Measurements from ENCODE around the gene PGBD5. TPM values are rescaled to one million over a fixed set of nuclear protein-coding genes. Genes with fewer than 3 reads are reported as not detected.

Gene PGBD5
- total RNA-seq, 2 experiments from 2014 or later: not detected

DNA sequence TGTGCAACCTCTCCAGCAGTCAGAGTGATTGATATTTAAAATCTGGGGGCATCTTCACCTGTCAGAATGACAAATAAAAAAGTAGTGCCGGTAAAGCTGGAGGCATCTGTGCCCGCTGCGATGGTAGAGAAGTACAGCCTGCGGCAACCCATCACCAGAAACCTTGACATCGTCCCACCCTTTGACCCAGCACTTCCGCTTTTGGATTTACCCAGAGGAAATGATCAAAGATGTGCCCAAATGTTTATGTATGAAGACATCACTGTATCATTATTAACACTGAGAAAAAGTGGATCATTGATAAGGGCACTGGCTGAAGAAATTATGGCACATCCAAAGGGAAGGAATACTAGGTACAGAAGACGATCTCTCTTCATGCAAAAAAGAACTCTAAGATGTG, 96.0 kb downstream of the PGBD5 start:
- Mint-ChIP-seq H3K4me1 (ENCODE audit: low read depth) (peaks cover 3% of the 10 kb centered on the region), H3K36me3 (ENCODE audit: low read depth) (no peaks in the 10 kb centered on the region), H3K9me3 (no peaks in the 10 kb centered on the region), H3K27me3 (ENCODE audit: low read depth) (no peaks in the 10 kb centered on the region), H3K4me3 (no peak overlapping the region), H3K27ac (no peak overlapping the region)
- CTCF ChIA-PET: no interaction called here
- no peak for DNase-seq
- intact Hi-C loops (cut with micrococcal nuclease): no loop called here

DNA sequence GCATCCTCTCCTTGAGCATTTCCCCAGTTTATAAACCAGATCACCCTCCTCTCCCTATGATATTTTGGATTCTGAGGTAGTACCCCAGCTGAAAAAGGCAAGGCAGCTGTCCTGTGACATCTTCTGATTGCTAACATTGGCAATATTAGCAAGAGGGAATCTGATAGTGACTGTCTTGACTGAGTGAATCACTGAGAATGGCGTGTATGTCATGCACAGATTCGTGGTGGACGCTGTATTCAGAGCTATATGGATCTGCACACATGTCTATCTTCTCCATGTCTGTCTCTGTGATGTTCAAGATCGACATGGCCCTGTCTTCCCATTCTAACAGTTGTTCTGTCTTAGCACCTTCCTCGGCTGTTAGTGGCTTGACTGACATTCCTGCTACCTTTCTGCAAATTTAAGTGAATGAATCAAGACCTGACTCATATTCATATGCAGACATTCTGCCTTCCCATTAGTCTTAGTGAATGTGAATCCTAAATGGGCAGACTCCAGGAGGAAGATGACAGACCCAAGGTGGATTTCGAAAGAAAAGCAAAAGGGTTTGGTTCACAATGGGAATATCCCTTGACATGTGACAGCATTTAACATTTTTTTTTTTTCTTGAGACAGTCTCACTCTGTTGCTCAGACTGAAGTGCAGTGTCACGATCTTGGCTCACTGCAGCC, 97.7 kb downstream of the PGBD5 start:
- Mint-ChIP-seq H3K4me1 (ENCODE audit: low read depth) (peaks cover 3% of the 10 kb centered on the region), H3K9me3 (no peaks in the 10 kb centered on the region), H3K27me3 (ENCODE audit: low read depth) (no peaks in the 10 kb centered on the region), H3K27ac (no peak overlapping the region), H3K36me3 (ENCODE audit: low read depth) (no peaks in the 10 kb centered on the region), H3K4me3 (no peak overlapping the region)
- CTCF ChIA-PET: interaction anchor here (1.0 kb wide), 1 partner anchor 337 kb away, joined by 3 read pairs; no protein-coding TSS in a partner anchor
- no peak for DNase-seq
- intact Hi-C loops (cut with micrococcal nuclease): no loop called here

GRCh38 chr1:230327892-230328284, 98.2 kb downstream of the PGBD5 start:
- CTCF ChIA-PET: interaction anchor here (0.7 to 1.0 kb wide), 2 partner anchors 241 to 337 kb away, joined by 3 read pairs; no protein-coding TSS in a partner anchor
- intact Hi-C loops (cut with micrococcal nuclease): no loop called here
- Mint-ChIP-seq H3K4me1 (ENCODE audit: low read depth) (peaks cover 3% of the 10 kb centered on the region), H3K9me3 (no peaks in the 10 kb centered on the region), H3K4me3 (no peak overlapping the region), H3K36me3 (ENCODE audit: low read depth) (no peaks in the 10 kb centered on the region), H3K27me3 (ENCODE audit: low read depth) (no peaks in the 10 kb centered on the region), H3K27ac (no peak overlapping the region)
- DNase-seq: peak; percentile 48

DNA sequence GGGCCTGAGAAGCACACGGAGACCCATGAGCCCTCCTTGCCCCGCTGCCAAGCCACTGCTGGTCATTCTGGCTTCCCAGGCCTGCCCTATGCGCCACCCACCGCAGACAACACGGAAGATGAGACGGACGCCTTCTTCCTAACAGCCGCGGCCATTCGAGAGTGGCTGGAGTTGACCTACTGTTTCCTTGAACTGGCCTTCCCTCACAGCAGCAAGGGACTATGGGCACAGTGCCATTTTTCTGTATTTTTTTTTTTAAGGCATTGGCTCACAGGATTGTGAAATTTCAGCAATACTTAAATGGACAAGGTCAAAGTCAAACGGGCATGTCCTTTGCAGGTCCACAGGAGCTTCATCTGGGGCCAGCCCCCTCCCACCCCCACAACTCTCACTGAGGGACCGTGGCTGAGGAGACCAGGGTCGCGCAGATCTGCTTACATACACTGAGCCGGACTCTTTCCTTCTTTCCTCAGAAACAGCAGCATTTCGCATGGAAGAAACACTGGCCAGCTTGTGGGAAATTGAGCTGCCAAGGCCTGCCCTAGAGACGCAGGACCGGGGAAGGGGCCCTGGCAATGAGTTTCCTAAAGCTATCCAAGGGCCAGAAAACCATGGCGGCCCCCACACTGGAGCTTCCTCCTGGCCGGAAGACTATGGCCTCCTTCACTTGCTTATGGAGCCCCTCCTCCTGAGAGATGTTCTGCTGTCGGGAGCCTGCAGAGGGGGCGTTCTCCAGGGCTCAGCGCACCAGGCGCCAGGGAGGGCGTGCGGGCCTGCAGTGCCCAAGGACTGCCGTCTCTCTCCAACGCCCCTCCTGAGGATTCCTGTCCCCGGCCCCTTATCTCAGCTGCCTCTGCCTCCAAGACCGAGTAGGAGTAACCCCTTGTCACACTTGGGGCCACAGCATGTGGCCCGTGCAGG, 98.9 kb downstream of the PGBD5 start:
- H3K4me1 Mint-ChIP-seq (ENCODE audit: low read depth): peaks cover 3% of the 10 kb centered on the region
- H3K27me3 Mint-ChIP-seq (ENCODE audit: low read depth): no peaks in the 10 kb centered on the region
- no peaks in the 10 kb centered on the region for H3K9me3 Mint-ChIP-seq
- no peaks in the 10 kb centered on the region for H3K36me3 Mint-ChIP-seq (ENCODE audit: low read depth)
- H3K4me3 Mint-ChIP-seq: no peak overlapping the region
- intact Hi-C loops (cut with micrococcal nuclease): no loop called here
- CTCF ChIA-PET: interaction anchor here (0.7 to 1.0 kb wide), 2 partner anchors 241 to 336 kb away, joined by 3 read pairs; no protein-coding TSS in a partner anchor
- no peak for DNase-seq
- no peak overlapping the region for H3K27ac Mint-ChIP-seq

DNA sequence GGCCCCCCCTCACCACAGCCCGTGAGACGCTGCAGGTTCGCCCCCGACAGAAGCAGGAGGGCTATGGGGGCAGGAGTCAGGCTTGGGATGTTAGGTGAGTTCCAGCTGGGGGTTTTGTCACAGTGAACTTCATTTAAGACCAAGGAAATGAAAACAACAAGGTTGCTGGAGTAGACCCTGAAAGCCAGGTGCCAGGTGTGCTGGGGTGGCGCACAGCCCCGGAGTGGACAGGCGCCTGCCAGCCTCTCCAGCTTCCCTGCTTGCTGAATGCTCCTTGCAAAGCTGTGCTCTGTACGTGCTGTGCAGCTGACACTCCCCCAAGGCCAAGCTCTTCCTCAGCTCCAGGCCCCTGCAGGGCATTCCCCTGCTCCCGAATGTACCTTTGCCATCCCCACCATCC, 102.4 kb downstream of the PGBD5 start:
- Mint-ChIP-seq H3K9me3 (no peaks in the 10 kb centered on the region), H3K27me3 (ENCODE audit: low read depth) (no peaks in the 10 kb centered on the region), H3K4me3 (no peak overlapping the region), H3K4me1 (ENCODE audit: low read depth) (peaks cover 3% of the 10 kb centered on the region), H3K36me3 (ENCODE audit: low read depth) (no peaks in the 10 kb centered on the region), H3K27ac (no peak overlapping the region)
- intact Hi-C loops (cut with micrococcal nuclease): no loop called here
- CTCF ChIA-PET: no interaction called here
- DNase-seq: no peak

DNA sequence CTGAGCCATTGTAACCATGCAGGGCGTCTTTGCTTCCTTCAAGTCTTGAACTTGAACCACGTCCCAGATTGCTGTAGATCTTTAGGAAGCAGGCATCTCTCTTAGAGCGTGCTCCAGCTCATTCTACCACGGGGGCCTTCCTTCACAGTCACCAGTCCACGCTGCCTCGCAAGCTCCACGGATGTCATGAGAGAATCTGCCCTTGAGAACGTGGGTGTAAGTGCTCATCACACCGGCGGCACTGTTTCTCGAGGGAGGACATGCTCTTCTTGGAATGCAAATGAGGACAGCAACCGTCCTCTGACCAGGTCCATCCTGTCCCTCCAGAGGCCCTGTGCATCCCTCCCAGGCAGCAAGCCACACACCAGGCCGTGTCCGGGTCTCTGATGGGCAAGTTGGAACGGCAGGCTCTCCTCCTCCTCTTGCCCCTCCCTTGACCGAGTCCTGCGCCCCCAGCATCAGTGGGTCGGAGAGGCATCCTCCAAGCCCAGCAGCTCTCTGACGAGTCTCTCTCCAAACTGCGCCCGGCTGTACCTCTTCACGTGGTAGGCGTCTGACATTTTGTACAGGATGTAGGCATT, 103.1 kb downstream of the PGBD5 start:
- no peak for DNase-seq
- H3K27ac Mint-ChIP-seq: no peak overlapping the region
- no peaks in the 10 kb centered on the region for H3K9me3 Mint-ChIP-seq
- CTCF ChIA-PET: no interaction called here
- intact Hi-C loops (cut with micrococcal nuclease): no loop called here
- H3K4me3 Mint-ChIP-seq: no peak overlapping the region
- H3K27me3 Mint-ChIP-seq (ENCODE audit: low read depth): no peaks in the 10 kb centered on the region
- H3K4me1 Mint-ChIP-seq (ENCODE audit: low read depth): peaks cover under 1% of the 10 kb centered on the region
- H3K36me3 Mint-ChIP-seq (ENCODE audit: low read depth): no peaks in the 10 kb centered on the region

- Mint-ChIP-seq H3K4me3 (no peak overlapping the region), H3K9me3 (no peaks in the 10 kb centered on the region), H3K27me3 (ENCODE audit: low read depth) (no peaks in the 10 kb centered on the region), H3K4me1 (ENCODE audit: low read depth) (no peaks in the 10 kb centered on the region), H3K27ac (no peak overlapping the region), H3K36me3 (ENCODE audit: low read depth) (no peaks in the 10 kb centered on the region)
- no peak for DNase-seq
- CTCF ChIA-PET: no interaction called here
- intact Hi-C loops (cut with micrococcal nuclease): no loop called here
Observed at GRCh38 chr1:230322421-230322756, 103.7 kb downstream of the PGBD5 start.

GRCh38 chr1:230321741-230322420, 104.3 kb downstream of the PGBD5 start:
- no peaks in the 10 kb centered on the region for H3K27me3 Mint-ChIP-seq (ENCODE audit: low read depth)
- intact Hi-C loops (cut with micrococcal nuclease): no loop called here
- H3K9me3 Mint-ChIP-seq: no peaks in the 10 kb centered on the region
- H3K36me3 Mint-ChIP-seq (ENCODE audit: low read depth): no peaks in the 10 kb centered on the region
- no peak overlapping the region for H3K4me3 Mint-ChIP-seq
- no peaks in the 10 kb centered on the region for H3K4me1 Mint-ChIP-seq (ENCODE audit: low read depth)
- CTCF ChIA-PET: no interaction called here
- DNase-seq: no peak
- H3K27ac Mint-ChIP-seq: no peak overlapping the region

DNA sequence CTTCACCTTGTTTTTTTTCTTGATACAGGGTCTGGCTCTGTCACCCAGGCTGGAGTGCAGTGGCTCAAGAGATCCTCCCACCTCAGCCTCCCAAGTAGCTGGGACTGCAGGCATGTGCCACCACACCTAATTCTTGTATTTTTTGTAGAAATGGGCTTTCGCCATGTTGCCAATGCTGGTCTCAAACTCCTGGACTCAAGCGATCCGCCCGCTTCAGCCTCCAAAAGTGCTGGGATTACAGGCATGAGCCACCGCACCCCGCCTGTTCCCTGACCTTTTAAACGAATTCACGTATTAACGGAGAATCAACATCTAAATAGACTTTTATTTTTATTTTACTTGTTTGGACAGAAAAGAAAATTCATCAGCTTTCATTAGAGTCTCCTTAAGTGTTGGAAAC, 104.8 kb downstream of the PGBD5 start:
- H3K4me3 Mint-ChIP-seq: no peak overlapping the region
- H3K27ac Mint-ChIP-seq: no peak overlapping the region
- H3K9me3 Mint-ChIP-seq: no peaks in the 10 kb centered on the region
- no peaks in the 10 kb centered on the region for H3K4me1 Mint-ChIP-seq (ENCODE audit: low read depth)
- no peaks in the 10 kb centered on the region for H3K27me3 Mint-ChIP-seq (ENCODE audit: low read depth)
- intact Hi-C loops (cut with micrococcal nuclease): no loop called here
- DNase-seq: no peak
- CTCF ChIA-PET: no interaction called here
- H3K36me3 Mint-ChIP-seq (ENCODE audit: low read depth): no peaks in the 10 kb centered on the region

DNA sequence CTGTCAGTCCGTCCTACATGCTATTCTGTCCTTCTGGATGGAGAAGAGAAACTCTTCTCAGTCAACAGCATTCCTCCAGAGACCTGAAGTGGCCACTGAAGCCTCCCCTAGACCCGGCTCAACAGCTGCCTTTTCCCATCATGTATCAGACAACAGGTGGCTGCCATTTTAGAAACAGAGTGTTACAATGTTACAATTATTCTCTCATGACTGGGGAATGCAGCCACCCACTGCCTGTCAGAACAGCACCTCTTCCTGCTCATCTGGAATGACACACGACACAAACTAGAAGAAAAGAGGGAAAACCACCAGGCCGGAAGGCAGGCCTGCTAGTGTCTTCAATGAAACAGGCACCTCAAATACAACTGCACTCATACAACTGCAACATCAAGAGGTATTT, 105.3 kb downstream of the PGBD5 start:
- Mint-ChIP-seq H3K4me3 (no peak overlapping the region), H3K36me3 (ENCODE audit: low read depth) (no peaks in the 10 kb centered on the region), H3K27ac (no peak overlapping the region), H3K4me1 (ENCODE audit: low read depth) (no peaks in the 10 kb centered on the region), H3K27me3 (ENCODE audit: low read depth) (no peaks in the 10 kb centered on the region), H3K9me3 (no peaks in the 10 kb centered on the region)
- no peak for DNase-seq
- CTCF ChIA-PET: no interaction called here
- intact Hi-C loops (cut with micrococcal nuclease): no loop called here

DNA sequence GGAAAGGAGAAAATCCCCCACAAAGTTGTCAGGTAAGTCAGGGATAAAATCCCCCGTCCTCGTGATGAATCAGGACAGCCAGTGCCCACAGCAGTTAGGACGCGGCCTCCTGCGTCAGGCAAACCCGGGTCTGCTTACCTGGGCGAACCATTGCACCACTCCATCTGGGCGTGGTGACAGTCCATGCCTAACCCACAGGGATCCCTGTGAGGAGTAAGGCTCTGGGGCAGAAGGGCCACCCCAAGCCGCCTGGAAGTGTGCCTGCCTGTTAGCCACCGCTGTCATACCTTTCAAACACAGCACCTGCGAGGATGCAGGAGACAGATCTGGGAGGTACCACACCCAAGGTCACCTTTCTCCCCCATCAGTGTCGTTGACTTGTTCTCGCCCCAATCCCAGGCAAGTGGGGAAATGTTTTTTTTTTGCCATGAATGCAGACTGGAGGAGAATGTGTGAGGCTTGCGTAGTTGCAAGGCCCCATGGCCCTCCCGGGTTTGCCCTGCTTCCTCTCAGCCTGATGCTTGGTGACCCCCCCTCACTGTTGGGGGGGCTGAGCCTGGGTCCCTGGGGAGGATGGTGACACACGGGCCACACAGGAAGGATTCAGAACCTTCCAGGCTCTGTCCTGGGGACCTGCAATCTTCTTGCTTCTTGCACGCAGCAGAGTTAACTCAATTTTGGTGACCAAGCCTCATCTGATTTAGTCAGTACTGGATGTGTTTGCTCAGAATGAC, 107.0 kb downstream of the PGBD5 start:
- CTCF ChIA-PET: interaction anchor here (0.7 kb wide), 1 partner anchor 470 kb away, joined by 4 read pairs; no protein-coding TSS in a partner anchor
- no peak for DNase-seq
- intact Hi-C loops (cut with micrococcal nuclease): loop anchor here (10.0 kb wide), 1 partner anchor 814 kb away; the partner anchor contains the start of gene NUP133
- Mint-ChIP-seq H3K4me3 (no peak overlapping the region), H3K27me3 (ENCODE audit: low read depth) (no peaks in the 10 kb centered on the region), H3K27ac (no peak overlapping the region), H3K4me1 (ENCODE audit: low read depth) (no peaks in the 10 kb centered on the region), H3K36me3 (ENCODE audit: low read depth) (no peaks in the 10 kb centered on the region), H3K9me3 (no peaks in the 10 kb centered on the region)

Data from activated naive CD4-positive, alpha-beta T cell treated with anti-CD3 and anti-CD28 coated beads for 36 hours (primary cell).